HG02610 (cell line): Measurements from ENCODE around the gene WSCD2.

Source experiments
- ATAC-seq: cut with Tn5 transposase; IDR thresholded peaks from one replicate; pipeline ENCODE4 v1.9.1; 2021; ENCODE audit warnings: mild to moderate bottlenecking, moderate library complexity; ENCODE audit not compliant: unreplicated experiment

WSCD2 gene

GRCh38 chr12:108129017-108129812 is at the start of gene WSCD2:
Gene WSCD2 (plus strand): TSS chr12:108129288. CDS start chr12:108195833, 66,545 bp downstream.
- ATAC-seq, result no peak

GRCh38 chr12:108079721-108080120 is 49.4 kb upstream of the WSCD2 start:
- ATAC-seq, result no peak

- ATAC-seq, result no peak
These were observed 48.7 kb upstream of the WSCD2 start for GRCh38 chr12:108080363-108080762.

DNA sequence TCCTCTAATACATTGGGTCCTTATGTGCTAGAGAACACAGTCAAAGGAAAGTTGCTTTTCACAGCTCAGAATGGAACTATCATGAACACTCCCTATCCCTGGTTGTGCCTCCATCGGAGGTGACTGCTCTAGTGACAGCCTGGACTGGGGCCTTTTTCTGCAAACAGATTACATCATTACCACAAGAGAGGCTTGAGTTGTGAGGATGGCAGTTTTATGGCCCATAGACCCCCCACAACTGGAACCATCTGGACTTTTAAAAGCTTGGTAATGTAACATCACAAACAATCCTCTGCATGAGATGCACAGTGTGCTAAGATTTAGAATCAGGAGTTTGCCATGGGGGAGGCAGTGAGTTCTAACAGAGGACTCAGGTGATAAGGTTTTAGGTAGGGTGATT is 46.6 kb upstream of the WSCD2 start:
- no peak for ATAC-seq

DNA sequence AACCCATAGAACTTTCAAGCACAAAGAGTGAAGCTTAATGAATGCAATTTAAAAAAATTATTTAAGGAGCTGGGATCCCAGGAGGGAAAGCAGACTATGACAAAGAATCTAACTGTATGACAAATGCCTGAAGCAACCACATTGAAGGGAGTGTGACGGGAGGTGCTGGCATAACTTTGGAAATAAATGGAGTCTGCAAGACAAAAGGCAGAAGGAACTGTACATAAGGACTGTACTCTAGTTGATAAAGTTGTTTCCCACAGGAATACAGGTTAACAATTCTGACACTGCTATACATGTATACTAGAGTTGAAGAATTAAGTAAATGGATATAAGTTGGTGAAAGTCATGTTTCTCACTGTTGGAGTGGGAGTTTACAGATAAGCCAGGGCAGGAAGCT is 41.2 kb upstream of the WSCD2 start:
- ATAC-seq, result no peak

GRCh38 chr12:108090107-108090899 is 38.8 kb upstream of the WSCD2 start:
- ATAC-seq, result no peak

GRCh38 chr12:108090932-108091678 is 38.0 kb upstream of the WSCD2 start:
- no peak for ATAC-seq

- ATAC-seq, result no peak
These were observed 37.4 kb upstream of the WSCD2 start for GRCh38 chr12:108091679-108092051.

DNA sequence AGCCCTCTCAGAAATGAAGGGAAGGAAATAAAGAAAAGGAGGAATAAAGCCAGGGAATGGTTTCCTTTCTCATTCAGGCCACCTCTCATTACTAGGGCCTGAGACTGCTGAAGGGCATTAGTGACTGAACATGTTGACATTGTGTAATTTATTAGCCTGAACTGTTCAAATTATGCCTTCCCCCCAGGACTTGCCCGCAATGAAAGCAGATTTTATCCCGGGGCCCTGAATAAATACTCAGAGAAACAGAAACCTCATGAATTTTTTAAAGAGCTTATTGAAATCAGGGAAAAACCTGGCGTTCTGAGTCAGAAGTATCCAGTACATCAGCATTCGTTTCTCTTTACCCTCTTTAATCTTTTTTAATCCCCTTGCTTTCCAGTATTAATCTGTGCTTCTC is 35.9 kb upstream of the WSCD2 start:
- ATAC-seq, result no peak

GRCh38 chr12:108094056-108094649 is 34.9 kb upstream of the WSCD2 start:
- no peak for ATAC-seq

GRCh38 chr12:108097160-108097911 is 31.8 kb upstream of the WSCD2 start:
- no peak for ATAC-seq

DNA sequence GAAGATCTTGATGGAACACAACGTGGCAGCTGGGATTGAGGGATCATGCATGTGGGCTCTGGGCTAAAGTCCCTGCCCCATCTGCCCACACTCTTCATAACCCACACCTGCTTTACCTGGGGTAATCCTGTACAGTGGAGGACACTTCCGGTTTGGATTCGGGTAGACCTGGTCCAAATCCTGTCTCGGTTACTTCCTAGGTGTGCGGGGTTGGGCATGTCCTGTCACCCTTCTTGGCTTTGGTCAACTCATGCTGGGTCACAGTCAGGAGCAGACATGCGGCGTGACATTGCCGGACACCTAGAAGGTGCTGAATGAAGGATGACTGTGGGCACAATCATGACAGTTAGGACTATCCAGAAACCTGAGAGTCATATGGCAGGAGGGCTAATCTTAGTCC is 30.7 kb upstream of the WSCD2 start:
- ATAC-seq, result no peak

GRCh38 chr12:108099073-108099472 is 30.0 kb upstream of the WSCD2 start:
- no peak for ATAC-seq

DNA sequence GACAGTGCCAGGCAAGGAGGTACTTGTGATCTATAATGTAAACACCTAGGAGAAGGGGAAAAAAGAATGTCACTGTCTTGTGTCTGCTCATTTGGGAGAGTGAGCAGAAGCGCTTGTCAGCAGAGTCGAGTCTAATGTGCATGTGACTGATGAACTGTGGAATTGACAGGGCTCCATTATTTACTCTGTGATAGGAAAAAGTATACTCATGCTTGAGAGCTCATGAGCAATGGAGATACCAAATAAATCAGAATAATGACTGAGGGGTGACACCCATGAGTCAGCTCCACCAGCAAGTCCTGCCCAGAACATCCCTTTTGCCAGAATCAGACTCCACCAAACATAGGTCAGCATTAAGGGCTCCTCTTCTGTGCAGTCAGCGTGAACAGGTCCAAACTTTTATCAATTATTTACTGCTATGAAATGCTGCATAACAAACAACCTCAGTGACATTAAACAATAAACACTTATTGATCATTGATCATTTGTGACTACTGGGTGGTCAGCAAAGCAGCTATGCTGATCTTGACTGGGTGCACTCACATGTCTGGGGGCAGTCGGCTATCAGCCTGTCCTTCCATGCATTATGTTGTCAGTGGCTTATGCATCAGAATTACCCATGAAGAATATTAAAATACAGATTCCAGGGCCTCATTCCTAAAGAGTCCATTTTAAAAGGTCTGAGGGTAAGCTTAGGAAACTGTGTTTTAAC is 29.2 kb upstream of the WSCD2 start:
- ATAC-seq, result no peak

DNA sequence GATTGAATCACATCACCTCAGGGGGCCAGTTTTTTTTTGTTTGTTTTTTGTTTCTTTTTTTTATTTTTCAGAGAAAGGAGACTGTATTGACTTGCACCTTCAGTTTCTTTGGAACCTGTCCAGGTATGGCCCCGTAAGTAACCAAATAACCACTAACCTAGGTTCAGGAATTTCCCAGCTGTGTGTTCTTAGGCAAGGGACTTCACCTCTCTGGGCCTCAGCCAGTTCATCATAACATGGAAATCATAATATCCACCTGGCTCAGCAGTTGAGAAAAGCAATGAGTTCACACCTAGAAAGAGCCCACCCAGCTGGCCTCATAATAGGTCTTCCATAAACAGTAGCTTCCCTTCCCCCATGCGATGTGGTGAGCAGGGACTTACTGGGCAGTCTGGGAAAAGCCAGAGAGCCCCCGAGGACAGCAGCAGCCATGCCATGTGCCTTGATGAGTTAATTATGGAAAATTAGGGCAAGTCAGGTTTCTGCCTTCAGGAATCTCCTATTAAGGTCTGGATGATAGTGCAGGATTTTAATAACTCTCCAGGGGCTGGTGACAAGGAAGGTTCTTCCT is 27.4 kb upstream of the WSCD2 start:
- ATAC-seq, result no peak

DNA sequence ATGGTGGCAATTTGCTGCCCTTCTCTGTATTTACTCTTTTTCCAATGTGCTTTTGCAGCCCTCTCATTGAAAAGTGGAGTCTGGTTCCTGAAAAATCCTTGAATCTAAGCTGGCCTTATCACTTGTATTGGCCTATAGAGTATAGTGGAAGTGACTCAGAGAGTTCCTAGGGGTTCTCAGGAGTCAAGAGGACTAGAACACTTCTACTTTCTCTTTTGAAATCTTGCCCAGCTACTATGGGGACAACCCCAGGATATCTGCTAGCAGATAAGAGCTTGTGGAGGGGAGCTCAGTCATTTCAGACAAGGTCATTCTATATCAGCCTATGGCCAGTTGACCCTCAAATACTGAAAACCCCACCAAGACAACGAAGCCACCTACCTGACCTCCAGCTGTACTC is 26.7 kb upstream of the WSCD2 start:
- peak; percentile 72 for ATAC-seq

DNA sequence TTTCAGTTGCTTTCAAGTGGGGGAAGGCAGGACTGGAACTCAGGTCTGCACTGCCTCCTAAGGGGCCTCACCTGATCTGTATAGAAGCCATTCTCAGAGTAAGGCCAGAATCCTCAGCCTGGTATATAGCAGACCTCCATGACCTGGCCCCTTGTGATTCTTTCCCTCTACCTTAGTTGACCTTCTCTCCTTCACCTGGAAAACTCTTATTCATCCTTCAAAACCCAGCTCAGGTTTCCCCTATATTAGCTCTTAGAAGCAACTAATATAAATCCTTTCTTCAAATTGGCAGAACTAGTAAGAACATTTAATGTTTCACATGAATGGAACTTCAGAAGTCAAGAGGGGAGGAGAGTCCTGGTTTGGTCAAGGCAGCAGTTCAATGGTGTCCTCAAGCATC is 26.0 kb upstream of the WSCD2 start:
- no peak for ATAC-seq

DNA sequence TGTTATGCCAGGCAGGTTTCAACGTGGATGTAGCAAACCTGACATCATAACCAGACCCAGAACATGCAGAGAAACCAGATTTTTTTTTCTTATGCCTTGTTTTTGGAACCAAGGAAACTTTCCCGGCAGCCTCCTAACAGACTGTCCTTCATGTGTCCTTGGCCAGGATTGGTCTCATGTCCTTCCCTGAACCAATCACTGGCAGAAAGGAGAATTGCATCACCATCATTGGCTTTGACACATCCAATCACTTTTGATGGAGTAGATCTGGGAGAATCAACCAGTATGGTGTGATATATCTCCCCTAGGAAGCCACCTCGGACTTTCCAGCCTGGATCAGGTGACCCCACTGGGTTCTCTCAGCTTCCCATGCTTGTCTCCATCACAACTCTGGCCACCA is 25.6 kb upstream of the WSCD2 start:
- ATAC-seq, result no peak

- no peak for ATAC-seq
These were observed 24.4 kb upstream of the WSCD2 start for GRCh38 chr12:108104657-108105056.

DNA sequence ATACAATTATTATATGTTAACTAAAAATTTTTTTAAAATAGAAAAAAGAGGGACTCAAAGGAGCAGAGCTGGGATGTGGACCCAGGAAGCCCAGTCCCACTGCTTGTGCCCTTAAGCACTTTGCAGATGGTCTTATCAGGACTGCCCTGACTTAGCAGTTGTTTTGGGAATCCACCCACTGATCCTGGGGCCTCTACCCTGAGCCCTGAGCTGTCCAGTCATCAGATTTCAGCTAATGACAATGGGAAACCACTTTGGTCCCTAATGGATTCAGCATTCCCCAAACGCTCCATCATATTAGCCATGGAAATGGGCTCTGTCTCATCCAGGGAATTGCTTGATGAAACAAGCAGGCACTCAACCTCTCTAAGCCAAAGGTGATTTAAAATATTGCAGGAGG is 22.5 kb upstream of the WSCD2 start:
- no peak for ATAC-seq
